GM18861 (cell line): ENCODE measurements around the gene RANBP17.
"Not testable (repeated sequence)": the region's sequence is repeated elsewhere in the genome, so short reads cannot be mapped to it uniquely, and the experiment has no call there.

ENCODE experiments used
- ATAC-seq: cut with Tn5 transposase; IDR thresholded peaks from one replicate; pipeline ENCODE4 v1.9.1; 2021; ENCODE audit not compliant: unreplicated experiment

RANBP17 gene

GRCh38 chr5:170937914-170938313 lies 76.1 kb downstream of the RANBP17 start:
- no peak for ATAC-seq

GRCh38 chr5:170939178-170939577 lies 77.4 kb downstream of the RANBP17 start:
- no peak for ATAC-seq

GRCh38 chr5:170941788-170942187 lies 80.0 kb downstream of the RANBP17 start:
- ATAC-seq = no peak

- ATAC-seq = no peak
Observed at GRCh38 chr5:170945275-170945674, 83.5 kb downstream of the RANBP17 start.

- ATAC-seq = no peak
Observed at GRCh38 chr5:170960567-170960966, 98.7 kb downstream of the RANBP17 start.

- ATAC-seq = no peak
Observed at GRCh38 chr5:170963521-170963920, 101.7 kb downstream of the RANBP17 start.

- no peak for ATAC-seq
Observed at GRCh38 chr5:170974461-170974860, 112.6 kb downstream of the RANBP17 start.

GRCh38 chr5:170980261-170980660 lies 118.4 kb downstream of the RANBP17 start:
- not testable (repeated sequence) for ATAC-seq

- no peak for ATAC-seq
Observed at GRCh38 chr5:170985486-170985885, 123.7 kb downstream of the RANBP17 start.

- no peak for ATAC-seq
Observed at GRCh38 chr5:170986598-170986997, 124.8 kb downstream of the RANBP17 start.

- ATAC-seq = no peak
Observed at GRCh38 chr5:170993476-170993875, 131.7 kb downstream of the RANBP17 start.

- ATAC-seq = no peak
Observed at GRCh38 chr5:171010086-171010485, 148.3 kb downstream of the RANBP17 start.

GRCh38 chr5:171010816-171011215 lies 149.0 kb downstream of the RANBP17 start:
- ATAC-seq = no peak

- no peak for ATAC-seq
Observed at GRCh38 chr5:171023508-171023907, 161.7 kb downstream of the RANBP17 start.

GRCh38 chr5:171024084-171024483 lies 162.3 kb downstream of the RANBP17 start:
- no peak for ATAC-seq

GRCh38 chr5:171029401-171029800 lies 167.6 kb downstream of the RANBP17 start:
- no peak for ATAC-seq

GRCh38 chr5:171031977-171032376 lies 170.2 kb downstream of the RANBP17 start:
- ATAC-seq = no peak

GRCh38 chr5:171032435-171032973 lies 170.7 kb downstream of the RANBP17 start:
- no peak for ATAC-seq

- ATAC-seq = not testable (repeated sequence)
Observed at GRCh38 chr5:171041893-171042292, 180.1 kb downstream of the RANBP17 start.

- ATAC-seq = no peak
Observed at GRCh38 chr5:171050916-171051315, 189.1 kb downstream of the RANBP17 start.

GRCh38 chr5:171055875-171056454 lies 194.1 kb downstream of the RANBP17 start:
- no peak for ATAC-seq

GRCh38 chr5:171067540-171068130 lies 205.8 kb downstream of the RANBP17 start:
- ATAC-seq = no peak

- ATAC-seq = no peak
Observed at GRCh38 chr5:171074747-171075146, 212.9 kb downstream of the RANBP17 start.
